ENCODE results near the gene KCNH4. TPM values are rescaled to one million over a fixed set of nuclear protein-coding genes. Genes with fewer than 3 reads are reported as not detected.

Gene KCNH4
- total and polyA plus RNA-seq, 2 donors (not counting 1 experiment from before 2014, with no cell fraction given), result 0.62 to 1.0 TPM

- no peak overlapping the region for H3K27ac ChIP-seq (ENCODE audit: low read length in 2 of 2)
- no peak overlapping the region for H3K9ac ChIP-seq (ENCODE audit: low read length)
- peaks cover 0 to 2% of the 10 kb centered on the region in 2 experiments for H3K36me3 ChIP-seq (replicated peaks in 1 of 2; ENCODE audit: control extremely low read depth in 1 of 2, control insufficient read depth in 1 of 2, extremely low read depth in 1 of 2, insufficient read depth in 2 of 2, low read length in 1 of 2)
- no peak overlapping the region for H3K4me3 Mint-ChIP-seq
- no peaks in the 10 kb centered on the region for H3K27me3 Mint-ChIP-seq
- no peaks in the 10 kb centered on the region for H4K20me1 ChIP-seq (ENCODE audit: control insufficient read depth, insufficient read depth, low read length, poor library complexity, severe bottlenecking)
- H3K9me3 ChIP-seq (ENCODE audit: control extremely low read depth in 1 of 3, control insufficient read depth in 2 of 3, insufficient read depth in 1 of 3, low read length in 2 of 3), result no peaks in the 10 kb centered on the region
- ATAC-seq (ENCODE audit: low read depth) (no peak), DNase-seq (no peak)
- no peak overlapping the region for H2AFZ ChIP-seq (ENCODE audit: insufficient read depth, low read depth, low read length, poor library complexity, severe bottlenecking)
- peak overlapping the region; percentile 72 for H3K27ac Mint-ChIP-seq
- ChIA-PET POLR2A (interaction anchor here (1.6 to 2.7 kb wide), 2 partner anchors 14 to 51 kb away, joined by 4 to 8 read pairs; no protein-coding TSS in a partner anchor), CTCF (interaction anchor here (0.9 kb wide), 1 partner anchor 16 kb away, joined by 3 read pairs; no protein-coding TSS in a partner anchor)
- no peak overlapping the region for H3K4me2 ChIP-seq (replicated peaks; ENCODE audit: low read depth, low read length, poor library complexity, severe bottlenecking)
- H3K79me2 ChIP-seq (ENCODE audit: control insufficient read depth, insufficient read depth, low read length), result peaks cover 8% of the 10 kb centered on the region
- peaks cover 38% of the 10 kb centered on the region for H3K4me1 Mint-ChIP-seq
- H3K4me3 ChIP-seq (ENCODE audit: control extremely low read depth in 1 of 5, extremely low read depth in 1 of 5, insufficient read depth in 1 of 5, low read depth in 2 of 5, low read length in 4 of 5), result no peak overlapping the region
- H3K9me3 Mint-ChIP-seq (ENCODE audit: insufficient read depth), result no peaks in the 10 kb centered on the region
- peaks cover 26 to 37% of the 10 kb centered on the region in 2 donors for H3K4me1 ChIP-seq (ENCODE audit: control insufficient read depth in 2 of 2, insufficient read depth in 2 of 2, low read length in 2 of 2)
- H3K27me3 ChIP-seq (replicated peaks in 1 of 4; ENCODE audit: control extremely low read depth in 1 of 4, control insufficient read depth in 3 of 4, insufficient read depth in 4 of 4, low read length in 3 of 4), result no peaks in the 10 kb centered on the region
- intact Hi-C loops (cut with micrococcal nuclease), result loop anchor here (10.0 kb wide), 1 partner anchor 477 kb away; the partner anchor contains the start of gene PLEKHH3
- TF ChIP-seq CTCF (IDR thresholded peaks at IDR 0.05) (no peak), EZH2 (IDR thresholded peaks at IDR 0.05; ENCODE audit: borderline replicate concordance, insufficient read depth, low read depth, low read length, poor library complexity, severe bottlenecking) (no peak)
- 98% methylated on average over 5 of the region's 8 CpGs for WGBS (ENCODE audit: insufficient coverage)
These were observed 16.7 kb upstream of the KCNH4 start for GRCh38 chr17:42197564-42198156.

All from B cell (primary cell).